Cerebellar cortex (tissue), 1 donor: ENCODE data around the gene EIF5A.
"Not testable (repeated sequence)": the region's sequence is repeated elsewhere in the genome, so short reads cannot be mapped to it uniquely, and the experiment has no call there.

ENCODE experiments used
- DNase-seq: peaks from one replicate; pipeline ENCODE4 v3.0.0-alpha.2; 2015; ENCODE audit warnings: low spot score

EIF5A gene

GRCh38 chr17:7332600-7333069 lies 25.2 kb downstream of the EIF5A start:
- DNase-seq: not testable (repeated sequence)

GRCh38 chr17:7334938-7335538 lies 27.6 kb downstream of the EIF5A start:
- no peak for DNase-seq

DNA sequence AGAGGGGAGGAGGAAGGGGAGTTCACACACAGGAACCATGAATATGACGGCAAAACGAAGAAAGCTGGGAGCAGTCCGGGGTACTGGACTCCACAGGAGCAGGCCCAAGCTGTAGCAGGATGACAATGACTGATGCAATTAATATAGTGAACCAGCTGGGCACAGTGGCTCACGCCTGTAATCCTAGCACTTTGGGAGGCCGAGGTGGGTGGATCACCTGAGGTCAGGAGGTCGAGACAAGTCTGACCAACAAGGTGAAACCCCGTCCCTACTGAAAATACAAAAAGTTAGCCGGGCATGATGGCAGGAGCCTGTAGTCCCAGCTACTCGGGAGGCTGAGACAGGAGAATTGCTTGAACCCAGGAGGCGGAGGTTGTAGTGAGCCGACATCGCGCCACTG lies 28.3 kb downstream of the EIF5A start:
- DNase-seq: not testable (repeated sequence)

GRCh38 chr17:7336240-7337175 lies 29.1 kb downstream of the EIF5A start, which contains the start of gene ACAP1:
ACAP1 (plus strand) TSS chr17:7336529; CDS start chr17:7336735, 206 bp downstream.
- no peak for DNase-seq

- DNase-seq: not testable (repeated sequence)
Measured at GRCh38 chr17:7337600-7337999, 30.2 kb downstream of the EIF5A start.

- no peak for DNase-seq
Measured at GRCh38 chr17:7340179-7340578, 32.8 kb downstream of the EIF5A start.

DNA sequence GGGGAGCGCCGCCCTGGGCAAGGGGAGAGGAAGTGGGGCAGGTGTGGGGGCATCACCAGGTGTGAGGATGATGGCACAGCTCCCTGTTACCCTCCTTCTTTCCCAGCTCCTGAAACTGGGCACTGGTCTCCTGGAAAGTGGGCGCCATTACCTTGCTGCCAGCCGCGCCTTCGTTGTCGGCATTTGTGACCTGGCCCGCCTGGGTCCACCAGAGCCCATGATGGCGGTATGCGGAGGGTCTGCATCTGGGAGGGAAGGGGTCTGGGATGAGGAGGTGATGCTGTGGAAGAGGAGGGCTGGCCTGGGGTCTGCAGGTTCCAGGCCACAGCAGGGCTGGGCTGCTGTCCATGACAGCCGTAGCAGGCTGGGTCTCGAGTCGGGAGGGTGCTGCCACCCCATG lies 34.4 kb downstream of the EIF5A start:
- DNase-seq: no peak

GRCh38 chr17:7343250-7343649 lies 35.8 kb downstream of the EIF5A start:
- DNase-seq: no peak

DNA sequence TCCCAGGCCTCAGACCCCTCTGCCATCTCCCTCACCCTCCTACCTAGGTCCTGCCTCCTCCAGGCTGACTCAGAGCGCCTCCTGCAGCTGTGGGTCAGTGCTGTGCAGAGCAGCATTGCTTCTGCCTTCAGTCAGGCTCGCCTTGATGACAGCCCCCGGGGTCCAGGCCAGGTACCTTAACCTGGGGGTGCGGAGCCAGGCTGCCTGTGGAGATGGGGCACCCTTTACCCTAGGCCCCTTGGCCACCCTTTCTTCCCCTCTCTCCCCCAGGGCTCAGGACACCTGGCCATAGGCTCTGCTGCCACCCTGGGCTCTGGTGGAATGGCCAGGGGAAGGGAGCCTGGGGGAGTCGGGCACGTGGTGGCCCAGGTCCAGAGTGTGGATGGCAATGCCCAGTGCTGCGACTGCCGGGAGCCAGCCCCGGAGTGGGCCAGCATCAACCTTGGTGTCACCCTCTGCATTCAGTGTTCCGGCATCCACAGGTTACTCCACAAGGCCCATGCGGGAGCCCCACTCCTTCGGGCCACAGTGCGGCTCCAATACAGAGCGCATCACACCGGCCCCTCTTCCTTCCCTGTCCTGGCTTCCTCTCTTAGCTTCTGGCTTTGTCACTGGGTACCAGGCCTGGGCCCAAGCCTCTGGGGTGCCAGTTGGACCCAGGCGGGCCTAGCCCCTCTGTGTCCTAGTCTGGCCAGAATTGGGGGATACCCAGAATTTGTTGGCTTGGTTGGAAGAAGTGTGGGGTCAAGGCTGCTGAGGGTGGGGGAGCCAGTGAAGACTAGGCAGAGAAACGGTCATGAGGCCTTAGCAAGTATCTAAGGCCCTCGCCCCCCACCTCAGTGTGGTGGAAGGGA lies 39.6 kb downstream of the EIF5A start:
- DNase-seq: no peak

DNA sequence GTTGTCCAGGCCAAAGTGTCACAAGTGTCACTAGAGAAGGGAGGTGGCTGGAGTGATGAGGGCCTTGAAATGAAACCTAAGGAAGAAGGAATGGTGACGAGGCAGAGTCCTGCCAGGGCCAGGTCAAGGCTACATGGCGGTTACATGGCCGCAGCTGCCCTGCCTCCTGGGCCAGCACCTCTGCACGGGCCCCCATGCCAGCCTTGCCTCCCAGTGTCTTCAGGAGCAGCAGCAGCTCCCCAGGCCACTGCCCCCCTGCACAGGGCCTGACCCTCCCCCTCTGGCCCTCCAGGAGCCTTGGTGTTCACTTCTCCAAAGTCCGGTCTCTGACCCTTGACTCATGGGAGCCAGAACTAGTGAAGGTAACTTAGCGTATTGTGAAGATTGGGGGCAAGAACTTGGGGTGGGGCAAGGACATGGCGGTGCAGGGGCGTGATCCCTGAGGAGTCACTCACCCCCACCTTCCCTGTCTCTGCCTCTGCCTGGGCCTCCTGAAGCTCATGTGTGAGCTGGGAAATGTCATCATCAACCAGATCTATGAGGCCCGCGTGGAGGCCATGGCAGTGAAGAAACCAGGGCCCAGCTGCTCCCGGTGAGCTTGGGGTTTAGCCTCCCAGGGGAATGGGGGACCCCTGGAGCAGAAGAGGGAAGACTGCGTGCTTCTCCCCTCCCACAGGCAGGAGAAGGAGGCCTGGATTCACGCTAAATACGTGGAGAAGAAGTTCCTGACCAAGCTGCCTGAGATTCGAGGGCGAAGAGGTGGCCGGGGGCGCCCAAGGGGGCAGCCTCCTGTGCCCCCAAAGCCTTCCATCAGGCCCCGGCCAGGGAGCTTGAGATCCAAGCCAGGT lies 40.4 kb downstream of the EIF5A start:
- no peak for DNase-seq

DNA sequence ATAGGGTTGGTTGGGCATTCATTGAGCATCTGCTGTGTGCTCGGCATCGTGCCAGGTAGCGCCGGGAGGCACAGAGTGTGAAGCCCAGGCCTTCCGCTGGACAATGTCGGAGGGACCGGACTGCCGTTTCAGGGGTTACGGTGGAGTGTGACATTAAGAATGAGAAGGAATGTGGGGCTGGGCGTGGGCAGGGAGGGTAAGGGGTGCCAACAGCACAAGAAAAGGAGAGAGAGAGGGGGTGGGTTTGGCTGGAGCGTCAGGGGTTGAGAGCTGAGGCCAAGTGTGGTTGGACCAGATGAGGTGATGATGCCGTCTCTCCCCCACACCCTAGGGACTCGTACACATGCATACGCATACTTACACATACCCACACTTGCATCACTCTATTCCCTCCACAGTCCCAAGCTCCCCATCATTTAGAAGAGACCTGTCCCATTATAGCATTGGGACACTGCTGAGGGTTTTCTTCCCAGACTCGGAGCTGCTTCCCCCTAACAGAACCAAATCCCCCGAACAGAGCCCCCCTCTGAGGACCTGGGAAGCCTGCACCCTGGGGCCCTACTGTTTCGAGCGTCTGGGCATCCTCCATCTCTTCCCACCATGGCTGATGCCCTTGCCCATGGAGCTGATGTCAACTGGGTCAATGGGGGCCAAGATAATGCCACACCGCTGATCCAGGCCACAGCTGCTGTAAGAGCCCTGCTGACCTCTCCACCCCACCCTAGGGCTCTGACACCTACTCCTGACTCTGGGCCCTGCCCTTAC lies 41.2 kb downstream of the EIF5A start:
- peak; percentile 53 for DNase-seq

DNA sequence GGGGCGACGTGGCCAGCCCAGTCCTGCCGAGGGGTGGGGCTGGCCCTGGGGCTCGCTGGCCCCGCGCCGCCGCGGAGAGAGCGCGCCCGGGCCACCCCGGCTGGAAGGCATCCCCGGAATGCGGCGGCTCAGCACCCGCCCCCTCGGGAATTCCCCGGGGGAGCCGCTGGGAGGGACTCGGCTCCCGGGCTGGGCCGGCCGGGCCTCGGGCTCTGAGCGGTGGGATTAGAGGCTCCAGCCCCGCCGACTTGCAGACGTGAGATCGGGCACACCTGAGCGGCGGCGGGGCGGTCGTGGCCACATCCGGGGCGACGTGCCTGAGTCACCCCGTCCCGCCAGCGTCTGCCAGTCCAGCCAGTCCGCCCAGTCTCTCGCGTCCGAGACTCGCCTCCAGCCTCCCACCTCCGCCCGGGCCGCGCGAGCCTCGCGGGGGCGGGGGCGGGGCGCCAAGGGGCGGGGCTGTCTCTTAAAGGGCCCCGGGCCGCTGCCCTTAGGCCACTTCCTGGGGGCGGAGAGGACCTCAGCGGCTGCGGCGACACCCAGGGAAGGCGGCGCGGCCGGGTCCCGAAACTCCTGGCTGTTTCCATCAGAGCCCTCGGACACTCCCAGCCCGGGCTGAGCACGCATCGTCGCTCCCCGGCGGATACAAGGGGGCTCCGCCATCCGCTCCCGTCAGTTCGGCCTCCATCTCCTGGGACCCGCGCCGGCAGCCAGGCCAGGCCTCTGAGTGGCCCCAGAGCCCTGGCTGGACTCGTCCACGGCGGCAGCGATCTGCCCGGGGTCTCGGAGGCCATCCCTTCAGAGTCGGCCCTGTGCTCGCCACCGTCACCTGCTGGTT lies 44.5 kb downstream of the EIF5A start, which contains the start of gene KCTD11:
KCTD11 (plus strand) TSS at position 498 of the 838 bp plus-strand sequence.
- DNase-seq: peak; percentile 85

DNA sequence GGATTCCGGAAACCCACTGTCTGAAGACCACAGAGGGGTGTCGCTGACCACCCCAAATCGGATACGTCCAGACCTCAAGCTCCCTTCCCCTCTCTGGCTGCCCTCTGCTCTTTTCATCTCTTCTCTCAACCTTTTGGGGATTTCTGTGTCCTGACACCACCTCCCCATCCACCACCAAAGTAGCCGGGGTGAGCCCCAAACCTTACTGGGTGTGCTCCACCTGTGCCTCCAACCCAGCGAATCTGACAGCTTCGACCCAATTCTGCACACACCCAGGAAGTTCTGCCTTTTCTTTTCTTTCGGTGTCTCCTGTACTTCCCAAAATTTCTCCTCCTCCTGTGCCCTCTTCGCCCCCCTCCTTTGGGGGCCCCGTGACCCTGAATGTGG lies 45.1 kb downstream of the EIF5A start:
- DNase-seq: no peak

DNA sequence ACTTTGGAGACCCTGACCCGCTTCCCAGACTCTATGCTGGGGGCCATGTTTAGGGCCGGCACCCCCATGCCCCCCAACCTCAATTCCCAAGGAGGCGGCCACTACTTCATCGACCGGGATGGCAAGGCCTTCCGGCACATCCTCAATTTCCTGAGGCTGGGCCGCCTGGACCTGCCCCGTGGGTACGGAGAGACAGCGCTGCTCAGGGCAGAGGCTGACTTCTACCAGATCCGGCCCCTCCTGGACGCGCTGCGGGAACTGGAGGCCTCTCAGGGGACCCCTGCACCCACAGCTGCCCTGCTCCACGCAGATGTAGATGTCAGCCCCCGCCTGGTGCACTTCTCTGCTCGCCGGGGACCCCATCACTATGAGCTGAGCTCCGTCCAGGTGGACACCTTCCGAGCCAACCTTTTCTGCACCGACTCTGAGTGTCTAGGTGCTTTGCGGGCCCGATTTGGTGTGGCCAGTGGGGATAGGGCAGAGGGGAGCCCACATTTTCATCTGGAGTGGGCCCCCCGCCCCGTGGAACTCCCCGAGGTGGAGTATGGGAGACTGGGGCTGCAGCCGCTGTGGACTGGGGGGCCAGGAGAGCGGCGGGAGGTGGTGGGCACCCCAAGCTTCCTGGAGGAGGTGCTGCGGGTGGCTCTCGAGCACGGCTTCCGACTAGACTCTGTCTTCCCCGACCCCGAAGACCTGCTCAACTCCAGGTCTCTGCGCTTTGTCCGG lies 45.6 kb downstream of the EIF5A start:
- no peak for DNase-seq

DNA sequence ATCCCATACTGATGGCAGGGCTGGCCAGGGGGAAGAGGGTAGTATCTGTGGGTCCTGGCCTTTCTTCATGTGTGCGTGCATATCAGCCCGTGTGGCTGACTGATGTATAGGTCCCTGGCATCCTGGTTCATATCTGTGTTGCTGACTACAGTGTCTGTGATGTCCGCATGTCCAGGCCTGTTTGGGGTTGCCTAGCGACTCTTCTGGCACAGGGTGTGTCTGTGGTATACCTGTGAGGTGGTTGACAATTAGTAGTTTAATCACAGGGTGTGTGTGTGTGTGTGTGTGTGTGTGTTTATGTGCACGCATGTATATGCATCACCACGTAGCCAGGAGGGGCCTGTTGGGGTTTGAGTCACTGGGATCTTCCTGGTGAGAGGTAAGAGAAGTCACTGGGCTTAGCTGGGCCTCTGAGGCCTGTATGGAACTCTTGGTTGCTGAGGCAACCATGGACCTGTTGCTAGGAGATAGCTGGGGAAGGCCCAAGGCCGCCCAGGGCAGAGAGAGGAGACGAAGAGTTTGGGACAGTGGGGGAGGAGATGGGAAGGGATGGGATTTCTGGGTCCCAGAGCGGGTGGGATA lies 46.9 kb downstream of the EIF5A start:
- DNase-seq: peak; percentile 31

DNA sequence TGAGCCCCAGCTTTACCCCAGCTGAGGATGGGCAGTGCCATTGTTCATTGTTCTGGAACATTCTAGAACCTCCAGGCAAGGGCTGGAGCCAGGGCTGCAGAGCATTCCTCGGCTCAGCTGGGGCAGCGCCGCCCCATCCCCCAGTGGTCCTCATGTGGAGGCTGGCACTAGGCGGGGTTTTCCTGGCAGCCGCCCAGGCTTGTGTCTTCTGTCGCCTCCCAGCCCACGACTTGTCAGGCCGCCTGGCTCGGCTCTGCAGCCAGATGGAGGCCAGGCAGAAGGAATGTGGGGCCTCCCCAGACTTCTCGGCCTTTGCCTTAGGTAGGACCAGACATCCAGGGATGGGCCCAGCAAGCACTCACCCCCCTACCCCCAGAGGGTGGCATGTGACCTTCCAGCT lies 47.6 kb downstream of the EIF5A start, which contains the start of gene TMEM95:
TMEM95 (plus strand) TSS at position 104 of the 400 bp plus-strand sequence; CDS start at position 153, 49 bp downstream.
- peak; percentile 33 for DNase-seq

GRCh38 chr17:7355573-7355972 lies 48.1 kb downstream of the EIF5A start:
- DNase-seq: no peak

- peak; percentile 85 for DNase-seq
Measured at GRCh38 chr17:7356072-7356549, 48.7 kb downstream of the EIF5A start.
